ENCODE results near the gene KBTBD12. TPM values are rescaled to one million over a fixed set of nuclear protein-coding genes. Genes with fewer than 3 reads are reported as not detected.
A peak's percentile ranks its signal among the peaks of the same experiment; 100 is the strongest.

Gene KBTBD12
- total RNA-seq, 2 donors from 2014 or later: 3.2 to 4.1 TPM

GRCh38 chr3:128007033-128007424 is 92.0 kb downstream of the KBTBD12 start:
- Histone ChIP-seq H3K36me3 (no peaks in the 10 kb centered on the region), H3K4me3 (no peak overlapping the region), H3K27me3 (no peaks in the 10 kb centered on the region), H3K27ac (no peak overlapping the region), H3K9ac (ENCODE audit: low read depth in 2 of 2, low read length in 2 of 2) (no peak overlapping the region), H3K9me3 (no peaks in the 10 kb centered on the region), H3K4me1 (no peaks in the 10 kb centered on the region)
- TF ChIP-seq, protein P1, sequence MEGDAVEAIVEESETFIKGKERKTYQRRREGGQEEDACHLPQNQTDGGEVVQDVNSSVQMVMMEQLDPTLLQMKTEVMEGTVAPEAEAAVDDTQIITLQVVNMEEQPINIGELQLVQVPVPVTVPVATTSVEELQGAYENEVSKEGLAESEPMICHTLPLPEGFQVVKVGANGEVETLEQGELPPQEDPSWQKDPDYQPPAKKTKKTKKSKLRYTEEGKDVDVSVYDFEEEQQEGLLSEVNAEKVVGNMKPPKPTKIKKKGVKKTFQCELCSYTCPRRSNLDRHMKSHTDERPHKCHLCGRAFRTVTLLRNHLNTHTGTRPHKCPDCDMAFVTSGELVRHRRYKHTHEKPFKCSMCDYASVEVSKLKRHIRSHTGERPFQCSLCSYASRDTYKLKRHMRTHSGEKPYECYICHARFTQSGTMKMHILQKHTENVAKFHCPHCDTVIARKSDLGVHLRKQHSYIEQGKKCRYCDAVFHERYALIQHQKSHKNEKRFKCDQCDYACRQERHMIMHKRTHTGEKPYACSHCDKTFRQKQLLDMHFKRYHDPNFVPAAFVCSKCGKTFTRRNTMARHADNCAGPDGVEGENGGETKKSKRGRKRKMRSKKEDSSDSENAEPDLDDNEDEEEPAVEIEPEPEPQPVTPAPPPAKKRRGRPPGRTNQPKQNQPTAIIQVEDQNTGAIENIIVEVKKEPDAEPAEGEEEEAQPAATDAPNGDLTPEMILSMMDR (IDR thresholded peaks at IDR 0.05): no peak
- DNase-seq: no peak
- intact Hi-C loops (cut with DNase I): no loop called here

GRCh38 chr3:128009952-128010846 is 95.2 kb downstream of the KBTBD12 start:
- Histone ChIP-seq H3K4me3 (no peak overlapping the region), H3K9me3 (no peaks in the 10 kb centered on the region), H3K4me1 (no peaks in the 10 kb centered on the region), H3K27ac (no peak overlapping the region), H3K36me3 (no peaks in the 10 kb centered on the region), H3K27me3 (no peaks in the 10 kb centered on the region), H3K9ac (ENCODE audit: low read depth in 2 of 2, low read length in 2 of 2) (no peak overlapping the region)
- DNase-seq: no peak
- intact Hi-C loops (cut with DNase I): no loop called here
- TF ChIP-seq, protein P1 (IDR thresholded peaks at IDR 0.05): no peak

GRCh38 chr3:128011140-128011539 is 96.1 kb downstream of the KBTBD12 start:
- TF ChIP-seq, protein P1 (IDR thresholded peaks at IDR 0.05): no peak
- no peaks in the 10 kb centered on the region for H3K9me3 ChIP-seq
- no peak overlapping the region for H3K4me3 ChIP-seq
- H3K27ac ChIP-seq: no peak overlapping the region
- H3K9ac ChIP-seq (ENCODE audit: low read depth in 2 of 2, low read length in 2 of 2): peak overlapping the region in 1 of 2 donors; percentile 31
- no peaks in the 10 kb centered on the region for H3K27me3 ChIP-seq
- intact Hi-C loops (cut with DNase I): no loop called here
- H3K4me1 ChIP-seq: no peaks in the 10 kb centered on the region
- peak; percentile 55 for DNase-seq
- no peaks in the 10 kb centered on the region for H3K36me3 ChIP-seq

DNA sequence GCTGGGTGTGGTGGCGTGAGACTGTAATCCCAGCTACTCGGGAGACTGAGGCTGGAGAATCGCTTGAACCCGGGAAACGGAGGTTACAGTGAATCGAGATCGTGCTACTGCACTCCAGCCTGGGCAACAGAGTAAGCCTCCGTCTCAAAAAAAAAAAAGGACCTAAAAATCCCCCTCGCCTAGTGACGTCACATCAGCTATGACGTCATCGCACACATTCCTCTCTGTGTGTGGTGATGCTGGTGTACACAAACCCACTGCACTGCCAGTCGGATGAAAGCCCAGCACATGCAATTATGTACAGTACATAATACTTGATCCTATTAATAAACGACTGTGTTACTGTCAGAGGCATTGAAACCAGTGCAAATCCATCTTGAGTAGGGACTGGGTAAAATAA is 97.0 kb downstream of the KBTBD12 start:
- H3K4me1 ChIP-seq: no peaks in the 10 kb centered on the region
- intact Hi-C loops (cut with DNase I): no loop called here
- no peak overlapping the region for H3K9ac ChIP-seq (ENCODE audit: low read depth in 2 of 2, low read length in 2 of 2)
- TF ChIP-seq, protein P1 (IDR thresholded peaks at IDR 0.05): no peak
- no peak overlapping the region for H3K27ac ChIP-seq
- no peak for DNase-seq
- no peaks in the 10 kb centered on the region for H3K27me3 ChIP-seq
- no peak overlapping the region for H3K4me3 ChIP-seq
- no peaks in the 10 kb centered on the region for H3K36me3 ChIP-seq
- H3K9me3 ChIP-seq: no peaks in the 10 kb centered on the region

DNA sequence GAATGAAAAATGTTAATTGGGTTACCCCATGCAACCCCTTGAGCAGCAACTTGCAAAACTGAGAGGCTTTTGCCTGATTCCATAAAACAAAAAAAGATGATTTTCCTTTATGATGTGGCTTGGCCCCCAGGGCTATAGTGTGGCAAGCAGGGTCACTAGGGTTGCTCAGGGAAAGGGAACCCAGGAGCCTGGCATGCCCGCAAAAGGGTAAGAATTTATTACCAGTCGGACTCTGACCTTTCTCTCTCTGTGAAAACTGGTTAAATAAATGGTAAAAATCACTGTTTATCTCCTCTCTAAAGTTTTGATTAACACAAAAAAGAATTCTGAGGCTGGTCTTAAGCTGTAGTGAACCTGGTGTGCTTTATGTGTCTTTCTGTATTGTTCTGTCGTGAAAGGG is 99.5 kb downstream of the KBTBD12 start:
- intact Hi-C loops (cut with DNase I): no loop called here
- H3K27me3 ChIP-seq: no peaks in the 10 kb centered on the region
- no peak overlapping the region for H3K4me3 ChIP-seq
- no peak for DNase-seq
- H3K9ac ChIP-seq (ENCODE audit: low read depth in 2 of 2, low read length in 2 of 2): no peak overlapping the region
- H3K27ac ChIP-seq: no peak overlapping the region
- H3K36me3 ChIP-seq: no peaks in the 10 kb centered on the region
- no peaks in the 10 kb centered on the region for H3K9me3 ChIP-seq
- no peaks in the 10 kb centered on the region for H3K4me1 ChIP-seq
- TF ChIP-seq, protein P1 (IDR thresholded peaks at IDR 0.05): no peak

Measured in colonic mucosa (tissue), 4 donors.